HG02763 (cell line): ENCODE measurements around the gene STRIP2.
"Not testable (repeated sequence)": the region's sequence is repeated elsewhere in the genome, so short reads cannot be mapped to it uniquely, and the experiment has no call there.

Experiments
- ATAC-seq: cut with Tn5 transposase; IDR thresholded peaks from one replicate; pipeline ENCODE4 v1.9.1; 2021; ENCODE audit warnings: mild to moderate bottlenecking, moderate library complexity; ENCODE audit not compliant: unreplicated experiment

Gene STRIP2

DNA sequence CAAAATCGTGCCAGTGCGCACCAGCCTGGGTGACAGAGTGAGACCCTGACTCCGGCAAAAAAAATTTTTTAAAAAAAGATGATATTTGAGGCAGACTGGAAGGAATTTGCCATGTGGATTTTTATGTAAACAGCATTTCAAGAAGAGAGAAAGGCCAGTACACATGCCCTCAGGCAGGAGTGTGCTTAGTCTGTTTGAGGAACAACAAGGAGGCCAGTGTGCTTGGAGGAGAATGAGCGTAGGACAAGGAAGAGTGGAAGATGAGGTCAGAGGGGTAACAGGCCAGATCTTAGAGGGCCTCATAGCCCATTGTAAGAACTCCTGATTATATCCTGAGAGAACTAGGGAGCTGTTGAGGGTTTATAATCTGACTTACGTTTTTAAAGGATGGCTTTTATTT lies 17.2 kb upstream of the STRIP2 start:
- ATAC-seq: no peak

DNA sequence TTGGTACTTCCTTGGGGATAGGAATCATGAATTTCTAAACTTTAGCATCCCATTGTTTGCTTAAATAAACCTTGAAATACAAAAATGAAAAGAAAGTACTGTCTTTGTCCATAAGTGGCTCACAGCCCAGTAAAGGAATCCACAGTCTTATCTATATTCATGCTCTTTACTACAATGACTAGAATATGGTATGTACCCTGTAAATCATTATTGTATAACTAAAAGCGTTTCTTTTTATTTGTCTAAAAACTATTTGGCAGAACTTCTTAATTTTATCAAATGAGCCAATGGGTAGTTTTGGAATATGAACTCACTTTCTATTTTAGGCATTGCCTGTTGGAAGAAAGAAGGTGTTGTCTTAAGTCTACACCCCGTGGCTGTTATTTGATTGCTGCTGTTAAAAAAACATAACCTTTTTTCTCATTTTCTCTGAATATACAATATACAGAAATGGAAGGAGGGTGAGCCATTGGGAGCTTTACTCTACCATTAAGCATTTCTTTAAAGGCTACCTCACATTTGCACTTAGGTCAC lies 12.4 kb upstream of the STRIP2 start:
- ATAC-seq: no peak

DNA sequence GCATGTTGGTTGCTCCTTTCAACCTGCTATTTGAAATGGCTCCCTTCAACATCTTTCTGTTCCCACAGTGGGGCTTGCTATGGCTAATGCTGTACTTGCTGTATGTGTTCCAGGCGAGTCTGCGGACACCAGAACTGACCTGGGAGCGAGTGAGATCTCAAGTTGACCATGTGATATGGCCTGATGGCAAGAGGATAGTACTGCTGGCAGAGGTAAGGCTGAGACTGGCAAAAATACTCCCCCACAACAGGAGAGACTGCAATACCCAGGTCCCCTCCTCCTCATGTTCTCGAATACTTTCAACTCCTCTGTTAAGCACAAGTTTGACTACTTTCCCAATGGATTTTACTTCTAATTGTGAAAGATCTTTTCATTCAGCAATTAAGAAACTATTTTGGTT lies 11.5 kb upstream of the STRIP2 start:
- no peak for ATAC-seq

DNA sequence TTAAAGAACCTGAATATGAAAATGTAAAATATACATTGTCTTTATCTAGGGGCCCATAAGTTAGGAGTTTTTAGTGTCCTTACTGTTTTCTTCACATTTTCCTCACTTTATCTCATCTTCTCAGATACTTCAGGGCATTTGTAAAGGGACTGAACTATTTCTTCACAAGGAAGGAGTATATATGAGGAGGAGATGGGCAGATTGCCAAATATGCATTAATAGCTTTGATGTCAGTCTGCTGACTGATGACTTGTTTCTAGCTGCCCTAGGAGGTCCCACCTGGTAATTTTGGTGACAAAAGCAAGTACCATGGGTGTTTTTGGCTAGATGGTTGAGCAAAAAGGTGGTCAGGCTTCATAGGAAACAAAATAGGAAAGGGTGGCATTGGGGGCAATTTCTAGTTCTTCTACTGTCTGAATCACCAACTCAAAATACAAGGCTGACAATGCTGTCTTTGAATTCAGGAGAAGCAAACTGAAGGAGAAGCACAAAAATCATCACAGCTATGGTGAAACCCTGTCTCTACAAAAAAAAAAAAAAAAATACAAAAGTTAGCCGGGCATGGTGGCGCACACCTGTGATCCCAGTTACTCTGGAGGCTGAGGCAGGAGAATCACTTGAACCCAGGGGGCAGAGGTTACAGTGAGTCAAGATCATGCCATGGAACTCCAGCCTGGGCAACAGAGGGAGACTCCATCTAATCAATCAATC lies 10.4 kb upstream of the STRIP2 start:
- no peak for ATAC-seq

DNA sequence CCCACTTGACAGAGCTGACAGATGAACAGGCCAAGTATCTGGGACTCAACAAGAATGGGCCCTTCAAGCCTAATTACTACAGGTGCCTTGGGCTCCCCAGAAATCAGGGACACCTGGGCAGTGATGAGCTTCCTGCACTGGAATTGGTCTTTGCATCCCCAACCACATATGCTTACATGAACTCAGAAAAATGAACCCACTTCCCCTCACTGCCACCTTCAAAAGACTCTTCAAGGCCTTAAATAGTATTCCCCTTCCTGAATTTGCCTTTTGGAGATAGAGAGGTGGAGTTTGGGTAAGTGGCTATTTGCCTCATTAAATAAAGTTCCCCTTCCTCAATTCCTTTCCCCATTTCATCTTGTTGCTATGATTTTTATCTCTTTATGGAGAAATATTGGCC lies 7.8 kb upstream of the STRIP2 start:
- ATAC-seq: no peak

DNA sequence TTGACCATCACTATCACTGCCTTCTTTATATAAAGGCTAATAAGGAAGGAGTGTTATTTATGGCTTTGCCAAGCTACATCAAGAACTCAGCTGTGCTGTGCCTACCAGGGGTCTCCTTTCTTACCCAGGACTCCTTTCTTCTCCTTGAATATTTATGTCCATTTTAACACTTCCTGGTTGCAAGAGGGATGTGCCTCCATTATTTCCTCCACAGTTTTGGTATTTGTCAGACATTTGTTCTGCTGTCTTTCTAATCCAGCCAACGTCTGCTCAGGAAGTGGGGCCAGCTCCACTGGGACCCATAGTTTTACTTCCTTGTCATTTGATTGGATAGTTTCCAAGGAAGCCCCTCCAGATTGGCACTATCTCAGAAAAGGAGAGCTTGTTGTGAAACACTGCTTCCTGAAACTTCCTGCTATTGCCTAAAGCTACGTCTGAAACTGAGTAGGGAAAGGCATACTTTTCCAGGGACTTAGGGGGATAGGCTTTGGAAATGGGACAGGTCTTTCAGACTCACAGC lies 6.6 kb upstream of the STRIP2 start:
- ATAC-seq: no peak

DNA sequence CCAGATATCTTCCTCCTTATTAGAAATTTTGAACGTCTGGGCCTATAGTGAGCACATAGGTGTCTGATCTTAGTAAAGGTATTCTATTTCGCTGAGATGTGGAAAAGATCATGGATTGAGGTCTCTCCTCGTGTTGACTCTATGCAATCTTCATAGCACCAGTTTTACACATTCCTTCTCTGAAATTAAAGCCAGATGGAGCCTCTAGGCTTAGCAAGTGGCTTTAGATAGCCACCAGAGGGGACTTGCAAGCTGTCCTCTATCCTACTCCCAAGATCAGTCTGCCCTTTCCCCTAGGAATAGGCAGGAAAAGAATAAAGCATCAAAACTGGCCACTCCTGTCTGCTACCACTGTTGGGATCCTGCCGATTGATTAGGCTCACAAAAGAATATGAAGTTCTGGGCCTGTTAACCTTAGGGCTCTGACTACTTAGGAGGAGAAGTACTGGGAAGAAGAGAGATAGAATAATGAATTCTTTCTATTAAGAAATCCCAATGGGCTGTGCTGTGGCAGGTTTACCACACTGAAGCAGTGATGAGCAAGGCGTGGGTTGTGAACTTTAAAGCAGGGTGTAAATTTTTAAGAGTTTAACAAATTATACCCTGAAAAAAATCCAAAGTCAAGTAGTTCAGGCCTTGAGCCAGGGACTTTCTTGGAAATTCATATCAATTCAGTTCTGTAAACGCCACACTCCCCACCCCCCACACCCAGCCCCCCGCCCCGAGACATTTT lies 2.2 kb upstream of the STRIP2 start:
- ATAC-seq: no peak

DNA sequence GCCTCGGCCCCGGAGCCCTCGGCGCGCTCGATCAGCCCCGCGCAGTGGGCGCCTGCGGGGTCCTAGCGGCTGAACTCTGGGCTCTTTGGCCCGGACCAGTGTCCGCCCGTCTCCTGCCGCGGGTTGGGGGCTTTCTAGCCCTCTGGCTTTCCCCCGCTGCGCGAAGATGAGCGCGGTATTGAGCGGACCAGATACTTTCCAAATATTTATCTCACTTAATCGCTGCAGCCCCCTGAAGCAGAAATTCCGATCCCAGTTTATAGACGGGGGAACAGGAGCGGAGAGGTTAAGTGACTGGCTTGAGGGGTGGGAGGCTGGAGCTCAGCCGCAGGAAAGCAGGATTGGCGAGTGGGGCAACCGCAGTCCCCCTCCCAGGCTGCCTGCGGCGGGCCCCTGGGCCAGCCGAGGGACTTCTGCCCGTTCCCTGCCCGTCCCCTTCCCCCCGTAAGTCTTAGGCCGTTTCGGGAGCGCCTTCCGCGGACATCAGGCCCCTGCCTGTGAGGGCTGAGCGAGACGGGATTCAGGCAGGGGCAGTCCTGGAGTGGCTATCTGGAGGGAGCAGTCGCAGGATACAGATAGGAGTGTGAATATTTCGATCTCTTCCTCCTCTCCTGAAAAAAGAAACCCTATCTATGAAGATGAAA lies 565 bp downstream of the STRIP2 start:
- ATAC-seq: no peak

DNA sequence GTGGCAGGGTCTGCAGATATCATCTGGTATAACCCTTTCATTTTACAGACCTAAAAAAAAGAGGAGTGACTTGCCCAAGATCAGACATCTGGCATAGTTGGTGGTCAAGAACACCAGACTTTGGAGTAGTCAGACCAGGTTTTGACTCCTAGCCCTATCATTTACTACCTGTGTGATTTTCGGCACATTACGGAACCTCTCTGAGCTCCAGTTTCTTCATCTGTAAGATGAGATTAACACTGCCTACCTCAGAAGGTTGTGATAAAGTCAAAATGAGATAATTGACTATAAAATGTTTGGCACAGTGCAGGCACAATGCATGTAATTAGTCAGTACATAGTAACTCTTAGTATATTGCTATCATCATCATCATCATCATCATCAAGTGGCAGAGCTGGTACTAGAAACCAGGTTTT lies 1.2 kb downstream of the STRIP2 start:
- no peak for ATAC-seq

DNA sequence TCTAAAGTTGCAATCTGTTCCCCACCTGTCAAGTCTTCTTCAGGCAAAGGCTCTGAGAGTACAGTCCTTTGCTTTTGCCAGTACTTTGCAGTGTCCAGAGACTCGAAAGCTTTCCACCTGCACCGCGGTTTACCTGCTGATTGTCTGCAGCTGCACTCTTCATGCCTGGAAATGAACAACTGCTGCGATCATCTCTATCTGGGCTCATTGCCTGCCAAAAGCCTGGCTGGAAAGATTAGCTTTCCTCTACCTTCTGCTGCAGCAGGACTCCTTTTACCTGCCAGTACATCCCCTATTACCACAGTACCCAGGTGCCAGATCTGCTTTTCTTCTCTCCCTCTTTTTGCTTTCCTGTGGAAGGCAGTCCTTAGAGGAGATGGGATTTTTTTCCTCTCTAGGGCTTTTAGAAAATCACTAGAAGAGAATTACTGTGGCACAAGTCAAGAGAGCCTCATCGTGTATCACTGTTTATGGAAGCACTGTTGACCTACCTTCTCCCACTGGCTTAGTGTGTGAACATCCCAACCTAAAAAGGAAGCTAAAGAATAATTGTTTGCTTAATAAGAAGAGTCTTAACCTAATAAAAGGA lies 2.2 kb downstream of the STRIP2 start:
- ATAC-seq: no peak

DNA sequence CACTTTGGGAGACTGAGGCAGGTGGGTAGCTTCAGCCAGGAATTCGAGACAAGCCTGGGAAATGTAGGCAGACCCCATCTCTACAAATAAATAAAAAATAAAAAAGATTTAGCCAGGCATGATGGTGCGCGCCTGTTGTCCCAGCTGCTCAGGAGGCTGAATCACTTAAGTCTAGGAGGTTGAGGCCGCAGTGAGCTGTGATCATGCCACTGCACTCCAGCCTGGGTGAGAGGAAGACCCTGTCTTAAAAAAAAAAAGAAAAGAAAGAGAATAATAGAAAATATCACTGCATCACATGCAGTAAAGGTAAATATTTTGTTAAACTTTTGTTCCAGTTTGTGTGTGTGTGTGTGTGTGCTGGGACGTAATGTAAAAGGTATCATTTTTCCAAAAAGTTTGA lies 3.0 kb downstream of the STRIP2 start:
- no peak for ATAC-seq

DNA sequence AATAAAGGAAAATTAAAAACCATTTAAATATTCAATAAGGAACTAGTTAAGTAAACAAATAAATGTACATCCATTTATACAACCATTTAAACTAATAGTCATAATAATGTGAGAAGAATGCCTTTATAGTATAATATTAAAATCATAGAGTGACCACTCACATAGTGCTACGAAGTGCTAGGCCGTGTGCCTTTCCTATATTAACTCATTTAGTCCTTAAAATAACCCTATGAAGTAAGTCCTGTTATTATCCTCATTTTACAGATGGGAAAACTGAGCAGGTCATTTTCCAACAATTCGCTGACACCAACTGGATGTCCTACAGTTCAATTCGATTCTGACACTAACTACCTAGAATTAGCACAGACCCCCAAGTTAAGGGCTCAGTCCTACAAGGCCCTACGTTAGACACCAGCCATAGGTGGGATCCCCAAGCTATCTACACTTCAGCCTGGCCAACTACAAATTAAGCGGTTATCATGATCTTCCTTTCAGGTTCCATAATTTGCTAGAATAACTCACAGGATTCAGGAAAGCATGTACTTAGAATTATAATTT lies 4.1 kb downstream of the STRIP2 start:
- ATAC-seq: no peak

DNA sequence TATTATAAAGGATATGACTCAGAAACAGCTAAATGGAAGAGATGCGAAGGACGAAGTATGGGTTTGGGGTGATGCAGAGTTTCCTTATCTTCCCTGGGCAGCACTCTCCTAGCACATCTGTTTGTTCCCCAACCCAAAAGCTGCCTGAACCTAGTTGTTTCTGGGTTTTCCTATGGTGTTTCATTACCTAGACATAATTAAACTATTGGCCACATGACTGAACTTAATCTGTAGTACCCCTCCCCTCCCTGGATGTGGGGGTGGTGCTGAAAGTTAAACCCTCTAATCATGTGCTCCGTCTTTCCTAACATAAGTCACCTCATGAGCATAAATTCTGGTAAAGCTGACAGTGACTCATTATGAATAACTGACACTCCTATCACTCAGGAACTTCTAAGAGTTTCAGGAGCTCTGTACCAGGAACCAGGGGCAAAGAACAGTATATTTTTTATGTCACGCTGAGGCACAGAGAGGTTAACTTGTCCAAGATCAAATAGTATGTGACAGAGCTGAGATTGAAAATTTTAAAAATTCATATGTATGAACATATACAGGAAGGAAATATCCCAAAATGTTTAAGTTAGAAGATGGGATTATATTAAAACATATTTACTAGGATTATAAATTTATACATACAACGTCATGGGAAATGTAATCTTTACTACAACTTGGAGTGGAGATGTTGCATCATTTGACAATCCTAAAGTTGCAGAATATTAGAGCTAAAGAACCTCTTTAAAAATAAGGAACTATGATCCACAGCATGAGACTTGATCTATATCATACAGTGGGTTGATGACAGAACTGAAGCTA lies 4.8 kb downstream of the STRIP2 start:
- no peak for ATAC-seq

DNA sequence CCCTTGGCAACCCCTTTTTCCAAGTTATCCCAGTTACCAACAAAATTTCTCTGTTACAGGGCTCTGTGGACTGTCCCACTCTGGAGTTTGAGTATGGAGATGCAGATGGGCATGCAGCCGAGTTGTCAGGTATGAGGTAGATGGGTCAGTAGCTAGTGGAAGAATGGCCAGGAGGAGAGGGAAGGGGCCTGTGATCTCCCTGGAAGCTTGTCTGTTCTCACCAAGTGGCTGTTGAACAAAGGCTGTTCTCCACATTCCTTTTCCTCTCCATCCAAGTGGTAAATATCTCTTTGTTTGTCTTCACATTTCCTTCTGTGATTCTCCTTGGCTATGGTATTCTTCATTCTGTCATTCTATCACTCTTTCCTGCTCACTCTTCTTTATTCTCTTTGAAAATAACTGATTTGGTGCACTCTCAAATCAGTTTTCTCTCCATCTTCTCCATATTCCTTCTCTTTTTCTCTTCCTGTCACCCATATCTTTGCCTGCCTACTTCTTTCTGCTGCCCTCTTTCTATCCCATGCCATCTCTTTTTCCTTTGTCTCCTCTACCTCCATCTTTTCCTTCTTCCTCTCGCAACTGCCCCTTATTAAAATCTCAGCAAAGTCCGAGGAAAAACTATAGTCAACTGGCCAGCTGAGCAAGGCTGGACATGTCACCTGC lies 5.9 kb downstream of the STRIP2 start:
- no peak for ATAC-seq

DNA sequence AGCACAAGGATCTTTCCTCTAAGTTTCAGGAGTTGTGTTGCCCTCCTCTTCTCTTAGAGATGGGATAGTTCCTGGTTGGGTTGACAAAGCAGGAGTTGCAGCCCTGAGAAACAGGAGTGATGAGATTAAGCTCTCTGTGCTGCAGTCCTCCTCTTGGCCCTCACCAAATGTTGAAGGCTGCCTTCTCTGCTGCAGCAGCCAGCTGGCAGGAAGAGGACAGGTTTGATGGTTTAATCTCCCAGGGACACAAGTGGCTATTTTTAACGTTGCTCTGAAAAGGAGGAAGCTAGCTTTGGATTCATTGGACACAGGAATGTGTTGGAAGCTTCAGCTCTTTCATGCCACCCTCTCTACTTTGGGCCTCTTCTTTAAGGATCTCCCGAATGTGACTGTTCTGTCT lies 9.4 kb downstream of the STRIP2 start:
- ATAC-seq: no peak

DNA sequence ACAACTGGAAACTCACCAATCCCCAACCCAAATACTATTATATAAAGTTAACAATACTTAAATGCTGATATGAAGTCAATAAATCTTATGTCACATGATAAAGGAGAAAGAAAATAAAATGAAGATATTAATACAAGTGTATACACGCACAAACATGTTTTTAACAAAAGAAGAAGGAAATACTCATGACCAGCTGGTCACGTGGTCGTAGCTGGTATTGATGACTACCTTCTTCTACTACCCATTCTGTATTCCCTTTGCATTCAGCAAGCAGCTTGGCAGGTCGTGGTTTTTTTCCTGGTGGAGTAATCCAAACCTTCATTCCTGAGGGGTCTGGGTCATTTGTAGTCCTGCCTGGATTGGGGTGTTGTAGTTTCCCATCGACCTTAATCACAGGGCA lies 10.5 kb downstream of the STRIP2 start:
- not testable (repeated sequence) for ATAC-seq

DNA sequence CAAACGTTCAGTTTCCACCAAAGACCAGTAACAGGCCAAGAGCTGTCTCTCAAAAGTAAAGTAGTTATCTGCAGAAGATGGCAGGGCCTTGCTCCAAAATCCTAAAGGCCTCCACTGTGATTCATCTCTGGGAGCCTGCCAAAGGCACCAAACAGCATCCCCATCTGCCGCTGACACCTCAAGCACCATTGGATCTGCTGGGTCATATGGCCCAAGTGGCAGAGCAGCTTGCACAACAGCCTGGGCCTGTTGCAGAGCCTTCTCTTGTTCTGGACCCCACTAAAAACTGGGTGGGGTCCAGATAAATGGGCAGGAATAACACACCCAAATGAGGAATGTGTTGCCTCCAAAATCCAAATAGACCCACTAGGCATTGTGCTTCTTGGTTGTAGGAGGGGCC lies 12.7 kb downstream of the STRIP2 start:
- not testable (repeated sequence) for ATAC-seq

DNA sequence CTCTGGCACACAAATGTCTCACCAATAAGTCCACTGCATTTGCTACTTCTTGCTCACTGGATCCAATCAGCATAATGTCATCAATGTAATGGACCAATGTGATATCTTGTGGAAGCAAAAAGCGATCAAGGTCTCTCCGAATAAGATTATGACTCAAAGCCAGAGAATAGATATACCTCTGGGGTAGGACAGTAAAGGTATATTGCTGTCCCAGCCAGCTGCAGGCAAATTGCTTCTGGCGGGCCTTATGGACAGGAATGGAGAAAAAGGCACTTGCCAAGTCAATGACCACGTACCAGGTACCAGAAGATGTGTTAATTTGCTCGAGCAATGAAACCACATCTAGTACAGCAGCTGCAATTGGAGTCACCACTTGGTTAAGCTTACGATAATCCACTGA lies 13.2 kb downstream of the STRIP2 start:
- not testable (repeated sequence) for ATAC-seq

DNA sequence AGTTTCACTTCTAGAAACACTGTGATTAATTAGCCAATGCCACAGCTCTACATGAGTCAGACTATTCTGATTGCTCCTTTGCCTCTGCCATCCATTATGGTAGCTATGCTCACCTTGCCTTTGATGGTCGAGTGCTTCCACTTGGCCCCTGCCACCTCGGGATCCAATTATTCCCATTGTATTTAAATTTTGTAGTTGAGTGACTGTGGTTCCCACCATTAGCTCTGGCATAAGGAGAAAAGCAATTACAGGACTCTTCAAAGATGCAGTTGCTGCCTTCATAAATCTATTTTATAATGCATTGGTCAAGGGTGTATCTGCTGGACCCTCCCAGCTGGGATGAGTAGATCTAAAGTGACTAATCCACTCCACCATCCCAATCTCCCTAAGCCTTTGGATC lies 14.4 kb downstream of the STRIP2 start:
- not testable (repeated sequence) for ATAC-seq

DNA sequence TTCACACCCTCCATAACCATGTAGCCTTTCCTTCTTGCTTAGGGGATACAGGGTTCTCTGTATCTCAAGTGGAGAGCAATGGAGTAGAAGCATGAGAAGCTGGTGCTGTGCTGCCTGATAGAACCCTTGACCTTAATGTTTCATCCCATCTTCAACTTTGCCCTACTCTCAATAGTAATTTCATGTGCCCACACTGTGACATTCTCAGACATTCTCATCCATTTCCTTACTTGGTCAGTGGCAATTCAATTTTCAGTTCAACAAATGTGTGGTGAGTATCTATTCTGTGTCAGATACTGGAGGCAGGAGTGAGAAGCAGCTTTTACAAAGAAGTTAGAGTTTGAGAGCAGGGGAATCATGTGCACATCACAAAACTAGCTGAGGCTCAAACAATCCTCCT lies 16.1 kb downstream of the STRIP2 start:
- ATAC-seq: no peak
